ENCODE data around the gene TEAD2. TPM values are rescaled to one million over a fixed set of nuclear protein-coding genes. Genes with fewer than 3 reads are reported as not detected.
"Not testable (repeated sequence)": the region's sequence is repeated elsewhere in the genome, so short reads cannot be mapped to it uniquely, and the experiment has no call there.

Gene TEAD2
- total RNA-seq, 1 donor from 2014 or later = 63.8 TPM

DNA sequence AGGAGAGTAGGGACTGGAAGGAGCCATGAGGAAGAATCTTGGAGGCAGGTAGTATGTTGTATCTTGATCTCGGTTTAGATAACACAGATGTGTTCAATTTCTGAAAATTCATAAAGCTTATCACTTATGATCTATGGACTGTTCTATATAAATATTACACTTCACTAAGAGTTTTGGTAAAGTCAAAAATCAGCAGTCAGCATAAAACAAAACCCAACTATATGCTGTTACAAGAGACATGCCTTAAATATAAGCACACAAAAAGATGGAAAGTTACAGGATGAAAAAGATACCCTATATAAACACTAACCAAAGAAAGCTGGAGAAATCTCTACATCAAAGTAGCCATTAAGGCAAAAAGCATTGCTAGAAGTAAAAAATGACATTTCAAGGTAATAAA lies 21.4 kb upstream of the TEAD2 start:
- Mint-ChIP-seq H3K4me3 (ENCODE audit: unreplicated experiment) (no peak overlapping the region), H3K9me3 (ENCODE audit: low read depth) (peaks cover 8% of the 10 kb centered on the region), H3K36me3 (ENCODE audit: low read depth) (peaks cover 2% of the 10 kb centered on the region), H3K4me1 (ENCODE audit: low read depth) (no peaks in the 10 kb centered on the region), H3K27ac (ENCODE audit: unreplicated experiment) (no peak overlapping the region), H3K27me3 (ENCODE audit: low read depth) (peaks cover under 1% of the 10 kb centered on the region)
- TF ChIP-seq, protein P1, sequence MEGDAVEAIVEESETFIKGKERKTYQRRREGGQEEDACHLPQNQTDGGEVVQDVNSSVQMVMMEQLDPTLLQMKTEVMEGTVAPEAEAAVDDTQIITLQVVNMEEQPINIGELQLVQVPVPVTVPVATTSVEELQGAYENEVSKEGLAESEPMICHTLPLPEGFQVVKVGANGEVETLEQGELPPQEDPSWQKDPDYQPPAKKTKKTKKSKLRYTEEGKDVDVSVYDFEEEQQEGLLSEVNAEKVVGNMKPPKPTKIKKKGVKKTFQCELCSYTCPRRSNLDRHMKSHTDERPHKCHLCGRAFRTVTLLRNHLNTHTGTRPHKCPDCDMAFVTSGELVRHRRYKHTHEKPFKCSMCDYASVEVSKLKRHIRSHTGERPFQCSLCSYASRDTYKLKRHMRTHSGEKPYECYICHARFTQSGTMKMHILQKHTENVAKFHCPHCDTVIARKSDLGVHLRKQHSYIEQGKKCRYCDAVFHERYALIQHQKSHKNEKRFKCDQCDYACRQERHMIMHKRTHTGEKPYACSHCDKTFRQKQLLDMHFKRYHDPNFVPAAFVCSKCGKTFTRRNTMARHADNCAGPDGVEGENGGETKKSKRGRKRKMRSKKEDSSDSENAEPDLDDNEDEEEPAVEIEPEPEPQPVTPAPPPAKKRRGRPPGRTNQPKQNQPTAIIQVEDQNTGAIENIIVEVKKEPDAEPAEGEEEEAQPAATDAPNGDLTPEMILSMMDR (IDR thresholded peaks at IDR 0.05) = no peak
- no peak for DNase-seq (ENCODE audit: low spot score)

DNA sequence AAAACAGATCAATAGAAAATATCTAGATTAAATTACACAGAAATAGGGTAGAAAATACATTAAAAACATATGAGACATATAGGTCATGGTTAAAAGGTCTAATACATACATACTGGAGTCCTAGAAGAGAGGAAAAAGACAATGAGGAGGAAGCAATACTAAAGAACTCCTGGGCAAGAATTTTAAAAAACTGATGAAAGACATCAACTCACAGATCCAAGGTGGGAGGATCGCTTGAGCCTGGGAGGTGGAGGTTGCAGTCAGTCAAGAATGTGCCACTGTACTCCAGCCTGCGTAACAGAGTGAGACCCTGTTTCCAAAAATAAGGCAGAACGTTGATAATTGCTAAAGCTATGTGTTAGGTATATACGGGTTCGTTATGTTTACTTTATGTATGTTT lies 20.4 kb upstream of the TEAD2 start:
- Mint-ChIP-seq H3K9me3 (ENCODE audit: low read depth) (peaks cover 8% of the 10 kb centered on the region), H3K36me3 (ENCODE audit: low read depth) (peaks cover 2% of the 10 kb centered on the region), H3K27me3 (ENCODE audit: low read depth) (no peaks in the 10 kb centered on the region), H3K27ac (ENCODE audit: unreplicated experiment) (no peak overlapping the region), H3K4me1 (ENCODE audit: low read depth) (no peaks in the 10 kb centered on the region), H3K4me3 (ENCODE audit: unreplicated experiment) (no peak overlapping the region)
- no peak for DNase-seq (ENCODE audit: low spot score)
- TF ChIP-seq, protein P1 (IDR thresholded peaks at IDR 0.05) = no peak

DNA sequence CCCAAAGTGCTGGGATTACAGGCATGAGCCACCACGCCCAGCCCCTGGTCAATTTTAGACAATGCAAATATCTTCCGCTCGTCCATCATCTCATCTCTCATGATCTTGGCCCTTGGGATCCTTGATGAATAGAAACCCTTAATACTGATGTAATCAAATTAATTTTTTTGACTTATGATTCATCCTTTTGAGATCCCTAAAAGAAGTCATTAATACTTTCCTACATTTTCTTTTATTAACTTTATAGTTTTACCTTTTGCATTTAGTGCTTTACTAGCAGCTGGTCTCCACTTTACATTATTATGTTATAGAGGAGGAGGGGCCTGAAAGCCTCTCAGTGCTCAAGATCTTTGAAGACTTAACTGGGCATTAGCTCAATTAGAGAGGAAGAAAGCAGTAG lies 18.2 kb upstream of the TEAD2 start:
- Mint-ChIP-seq H3K4me3 (ENCODE audit: unreplicated experiment) (no peak overlapping the region), H3K27ac (ENCODE audit: unreplicated experiment) (no peak overlapping the region), H3K27me3 (ENCODE audit: low read depth) (peaks cover 2% of the 10 kb centered on the region), H3K4me1 (ENCODE audit: low read depth) (no peaks in the 10 kb centered on the region), H3K36me3 (ENCODE audit: low read depth) (peaks cover 2% of the 10 kb centered on the region), H3K9me3 (ENCODE audit: low read depth) (peaks cover 8% of the 10 kb centered on the region)
- TF ChIP-seq, protein P1 (IDR thresholded peaks at IDR 0.05) = no peak
- DNase-seq (ENCODE audit: low spot score) = no peak

DNA sequence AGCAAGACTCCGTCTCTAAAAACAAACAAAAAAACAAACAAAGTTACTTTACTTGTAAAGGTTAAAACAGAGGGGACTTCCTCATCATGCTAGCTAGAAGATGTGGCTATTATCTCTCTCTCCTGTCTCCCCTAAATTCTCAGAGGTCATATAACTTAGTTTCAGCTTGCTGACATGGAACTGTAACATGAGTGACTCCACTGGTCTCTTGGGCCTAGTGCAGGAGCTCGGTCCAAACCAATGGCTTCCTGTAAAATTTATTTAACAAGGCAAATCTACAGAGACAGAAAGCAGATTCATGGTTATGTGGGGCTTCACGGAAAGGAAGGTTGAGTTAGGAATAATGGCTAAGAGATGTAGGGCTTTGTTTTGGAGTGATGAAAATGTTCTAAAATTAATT lies 16.3 kb upstream of the TEAD2 start:
- Mint-ChIP-seq H3K4me1 (ENCODE audit: low read depth) (no peaks in the 10 kb centered on the region), H3K27ac (ENCODE audit: unreplicated experiment) (no peak overlapping the region), H3K9me3 (ENCODE audit: low read depth) (peaks cover 8% of the 10 kb centered on the region), H3K4me3 (ENCODE audit: unreplicated experiment) (no peak overlapping the region), H3K36me3 (ENCODE audit: low read depth) (peaks cover 2% of the 10 kb centered on the region), H3K27me3 (ENCODE audit: low read depth) (peaks cover 2% of the 10 kb centered on the region)
- no peak for DNase-seq (ENCODE audit: low spot score)
- TF ChIP-seq, protein P1 (IDR thresholded peaks at IDR 0.05) = no peak

DNA sequence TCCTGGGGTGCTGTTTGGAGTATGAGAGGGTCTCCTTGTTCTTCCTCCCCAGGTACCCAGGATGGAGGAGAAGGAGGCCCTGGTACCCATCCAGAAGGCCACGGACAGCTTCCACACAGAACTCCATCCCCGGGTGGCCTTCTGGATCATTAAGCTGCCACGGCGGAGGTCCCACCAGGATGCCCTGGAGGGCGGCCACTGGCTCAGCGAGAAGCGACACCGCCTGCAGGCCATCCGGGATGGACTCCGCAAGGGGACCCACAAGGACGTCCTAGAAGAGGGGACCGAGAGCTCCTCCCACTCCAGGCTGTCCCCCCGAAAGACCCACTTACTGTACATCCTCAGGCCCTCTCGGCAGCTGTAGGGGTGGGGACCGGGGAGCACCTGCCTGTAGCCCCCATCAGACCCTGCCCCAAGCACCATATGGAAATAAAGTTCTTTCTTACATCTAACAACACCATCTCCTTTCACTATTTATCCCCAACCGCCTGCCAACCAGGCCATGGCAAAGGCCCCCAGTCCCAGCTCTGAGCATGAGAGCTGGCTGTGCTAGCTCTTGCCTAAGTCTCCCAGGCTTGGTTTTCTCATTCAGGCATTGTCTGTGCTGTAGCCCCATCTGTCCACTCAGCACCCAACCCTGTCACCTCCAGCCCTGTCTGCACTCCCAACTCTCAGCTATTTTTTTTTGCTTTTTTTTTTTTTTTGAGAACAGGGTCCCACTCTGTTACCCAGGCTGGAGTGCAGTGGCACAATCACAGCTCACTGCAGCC lies 12.6 kb upstream of the TEAD2 start:
- Mint-ChIP-seq H3K4me1 (ENCODE audit: low read depth) (no peaks in the 10 kb centered on the region), H3K36me3 (ENCODE audit: low read depth) (peaks cover 2% of the 10 kb centered on the region), H3K27ac (ENCODE audit: unreplicated experiment) (no peak overlapping the region), H3K9me3 (ENCODE audit: low read depth) (peaks cover 9% of the 10 kb centered on the region), H3K4me3 (ENCODE audit: unreplicated experiment) (no peak overlapping the region), H3K27me3 (ENCODE audit: low read depth) (peaks cover 2% of the 10 kb centered on the region)
- no peak for DNase-seq (ENCODE audit: low spot score)
- TF ChIP-seq, protein P1 (IDR thresholded peaks at IDR 0.05) = no peak

DNA sequence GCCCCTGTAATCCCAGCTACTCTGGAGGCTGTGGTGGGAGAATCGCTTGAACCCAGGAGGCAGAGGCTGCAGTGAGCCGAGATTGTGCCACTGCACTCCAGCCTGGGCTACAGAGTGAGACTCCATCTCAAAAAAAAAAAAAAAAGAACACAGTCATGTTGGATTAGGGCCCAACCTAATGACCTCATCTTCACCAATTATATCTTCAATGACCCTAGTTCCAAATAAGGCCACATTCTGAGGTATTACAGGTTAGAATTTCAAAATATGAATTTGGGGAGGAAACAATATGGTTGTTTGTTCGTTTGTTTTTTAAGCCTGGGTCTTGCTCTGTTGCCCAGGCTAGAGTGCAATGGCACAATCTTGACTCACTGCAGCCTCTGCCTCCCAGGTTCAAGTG lies 11.0 kb upstream of the TEAD2 start:
- not testable (repeated sequence) for H3K27me3 Mint-ChIP-seq (ENCODE audit: low read depth); H3K4me3 Mint-ChIP-seq (ENCODE audit: unreplicated experiment); DNase-seq (ENCODE audit: low spot score); H3K4me1 Mint-ChIP-seq (ENCODE audit: low read depth); H3K27ac Mint-ChIP-seq (ENCODE audit: unreplicated experiment); H3K36me3 Mint-ChIP-seq (ENCODE audit: low read depth)
- peaks cover 15% of the 10 kb centered on the region for H3K9me3 Mint-ChIP-seq (ENCODE audit: low read depth)
